ENCODE data around the gene TEX52.

The TEX52 gene

GRCh38 chr12:2860170-2860569, 3.3 kb upstream of the TEX52 start:
- Mint-ChIP-seq H3K4me1 (peaks cover 41% of the 10 kb centered on the region), H3K36me3 (ENCODE audit: low read depth) (peaks cover 52% of the 10 kb centered on the region), H3K27ac (no peak overlapping the region), H3K9me3 (no peaks in the 10 kb centered on the region), H3K27me3 (ENCODE audit: low read depth, poor library complexity) (peaks cover 4% of the 10 kb centered on the region), H3K4me3 (no peak overlapping the region)
- no peak for DNase-seq
- no peak for TF ChIP-seq CTCF (IDR thresholded peaks at IDR 0.05)

GRCh38 chr12:2858944-2859421, 2.1 kb upstream of the TEX52 start:
- H3K36me3 Mint-ChIP-seq (ENCODE audit: low read depth) = peaks cover 43% of the 10 kb centered on the region
- TF ChIP-seq CTCF (IDR thresholded peaks at IDR 0.05) = no peak
- H3K9me3 Mint-ChIP-seq = no peaks in the 10 kb centered on the region
- H3K4me3 Mint-ChIP-seq = no peak overlapping the region
- peaks cover 41% of the 10 kb centered on the region for H3K4me1 Mint-ChIP-seq
- peaks cover 13% of the 10 kb centered on the region for H3K27me3 Mint-ChIP-seq (ENCODE audit: low read depth, poor library complexity)
- DNase-seq = no peak
- H3K27ac Mint-ChIP-seq = peak overlapping the region; percentile 96

GRCh38 chr12:2858334-2858733, 1.5 kb upstream of the TEX52 start:
- peak overlapping the region; percentile 96 for H3K27ac Mint-ChIP-seq
- no peak overlapping the region for H3K4me3 Mint-ChIP-seq
- no peak for TF ChIP-seq CTCF (IDR thresholded peaks at IDR 0.05)
- peaks cover 13% of the 10 kb centered on the region for H3K27me3 Mint-ChIP-seq (ENCODE audit: low read depth, poor library complexity)
- no peak for DNase-seq
- no peaks in the 10 kb centered on the region for H3K9me3 Mint-ChIP-seq
- H3K4me1 Mint-ChIP-seq = peaks cover 46% of the 10 kb centered on the region
- peaks cover 38% of the 10 kb centered on the region for H3K36me3 Mint-ChIP-seq (ENCODE audit: low read depth)

- Mint-ChIP-seq H3K27me3 (ENCODE audit: low read depth, poor library complexity) (peaks cover 16% of the 10 kb centered on the region), H3K4me3 (no peak overlapping the region), H3K9me3 (no peaks in the 10 kb centered on the region), H3K27ac (peak overlapping the region; percentile 96), H3K36me3 (ENCODE audit: low read depth) (peaks cover 33% of the 10 kb centered on the region), H3K4me1 (peaks cover 46% of the 10 kb centered on the region)
- TF ChIP-seq CTCF (IDR thresholded peaks at IDR 0.05) = no peak
- no peak for DNase-seq
Measured at GRCh38 chr12:2857576-2857975, 737 bp upstream of the TEX52 start.

- DNase-seq = no peak
- H3K4me1 Mint-ChIP-seq = peaks cover 50% of the 10 kb centered on the region
Measured at GRCh38 chr12:2856051-2856450, 788 bp downstream of the TEX52 start.

More at GRCh38 chr12:2856051-2856450, 788 bp downstream of the TEX52 start:
- Mint-ChIP-seq H3K4me3 (no peak overlapping the region), H3K27me3 (ENCODE audit: low read depth, poor library complexity) (peaks cover 16% of the 10 kb centered on the region), H3K9me3 (no peaks in the 10 kb centered on the region), H3K36me3 (ENCODE audit: low read depth) (peaks cover 20% of the 10 kb centered on the region), H3K27ac (no peak overlapping the region)
- no peak for TF ChIP-seq CTCF (IDR thresholded peaks at IDR 0.05)
